Esophagus (tissue), 2 donors: ENCODE measurements around the gene GDF2. TPM values are rescaled to one million over a fixed set of nuclear protein-coding genes. Genes with fewer than 3 reads are reported as not detected.

Source experiments
- H3K27ac ChIP-seq, 2 donors: one replicate each; pipeline ENCODE4 v1.5.1; 2013; ENCODE audit warnings: low read depth in 2 of 2, mild to moderate bottlenecking in 2 of 2, inconsistent platforms in 1 of 2, low read length in 1 of 2, moderate library complexity in 1 of 2
- H3K27me3 ChIP-seq, 2 donors: one replicate each; pipeline ENCODE4 v1.6.1; 2013; ENCODE audit warnings: low read length in 2 of 2, control low read depth in 1 of 2, mild to moderate bottlenecking in 1 of 2; ENCODE audit not compliant: insufficient read depth in 2 of 2, control insufficient read depth in 1 of 2
- H3K36me3 ChIP-seq, 2 donors: one replicate each; pipeline ENCODE4 v1.6.1; 2013; ENCODE audit warnings: low read length in 1 of 2; ENCODE audit not compliant: control insufficient read depth in 2 of 2, insufficient read depth in 2 of 2
- H3K4me1 ChIP-seq, 2 donors: one replicate each; pipeline ENCODE4 v1.6.1; 2013; ENCODE audit warnings: low read length in 1 of 2; ENCODE audit not compliant: control insufficient read depth in 2 of 2, insufficient read depth in 2 of 2
- H3K4me3 ChIP-seq, 2 donors: one replicate each; pipeline ENCODE4 v1.5.1; 2013; ENCODE audit warnings: low read length in 2 of 2, mild to moderate bottlenecking in 2 of 2, low read depth in 1 of 2, moderate library complexity in 1 of 2
- H3K9me3 ChIP-seq, 2 donors: one replicate each; pipeline ENCODE4 v1.6.1; 2013; ENCODE audit warnings: mild to moderate bottlenecking in 2 of 2, low read depth in 1 of 2, low read length in 1 of 2, moderate library complexity in 1 of 2; ENCODE audit not compliant: control insufficient read depth in 2 of 2, insufficient read depth in 1 of 2
- WGBS, 2 donors: extraction: QIAGEN DNeasy Blood & Tissue Kit; methylation state at CpG; one replicate each; pipeline ENCODE4 v1.1.7; 2013; 5-methylcytosine and 5-hydroxymethylcytosine counted together
- polyA plus RNA-seq, 2 donors: library from polyadenylated mRNA; stranded (reverse); fragments of 200-250 nt; gene quantifications; one replicate each; pipeline ENCODE4 v1.2.3, GENCODE V29; 2013
- donor health status: healthy with polysubstance abuse.
- donor health status: Bipolar disorder and iron deficiency.

GDF2 gene
- polyA plus RNA-seq, 2 donors = not detected

DNA sequence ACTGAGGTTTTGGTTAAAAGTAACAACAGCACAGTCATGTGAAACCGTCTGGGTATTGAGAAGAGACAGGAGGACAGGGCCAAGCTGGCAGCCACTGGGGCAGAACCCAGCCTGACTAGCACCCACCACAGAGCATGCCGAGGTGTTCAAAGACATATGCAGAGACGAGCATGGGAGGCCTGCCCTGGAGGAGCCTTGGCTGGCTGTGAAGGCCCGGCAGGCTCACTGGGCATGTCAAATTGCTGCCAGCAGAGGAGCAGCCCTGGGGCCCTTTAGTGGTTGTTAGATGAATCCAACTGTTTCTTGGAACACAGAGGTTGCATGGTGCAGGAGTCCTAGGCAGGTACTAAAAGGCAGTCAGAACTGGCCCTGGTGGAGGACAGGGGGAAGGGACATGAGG is 5.0 kb upstream of the GDF2 start:
- H3K4me1 ChIP-seq = no peaks in the 10 kb centered on the region
- H3K27me3 ChIP-seq = no peaks in the 10 kb centered on the region
- no peak overlapping the region for H3K27ac ChIP-seq
- 55 to 69% methylated on average over 4 of the region's 4 CpGs for WGBS, 2 donors
- no peaks in the 10 kb centered on the region for H3K36me3 ChIP-seq
- no peak overlapping the region for H3K4me3 ChIP-seq
- H3K9me3 ChIP-seq = no peaks in the 10 kb centered on the region

DNA sequence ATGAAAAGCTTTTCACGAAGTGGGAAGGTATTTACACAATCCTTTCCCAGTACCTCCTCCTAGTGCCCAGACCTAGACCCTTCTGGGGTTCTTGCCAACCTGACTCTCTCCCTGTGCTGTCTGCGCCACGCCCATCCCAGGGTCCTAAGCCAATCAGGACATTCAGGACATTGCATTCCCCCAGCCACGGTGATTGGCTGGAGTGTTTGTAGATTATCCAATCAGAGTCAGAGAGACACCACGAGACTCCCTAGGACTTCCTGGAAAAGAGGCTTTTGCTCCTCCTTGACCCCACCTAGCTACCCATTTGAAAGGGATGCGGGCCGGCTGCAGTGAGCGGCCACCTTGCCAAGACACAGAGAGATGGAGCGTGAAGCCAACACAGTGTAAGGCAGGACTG is 3.5 kb upstream of the GDF2 start:
- Histone ChIP-seq H3K4me3 (no peak overlapping the region), H3K4me1 (no peaks in the 10 kb centered on the region), H3K36me3 (no peaks in the 10 kb centered on the region), H3K27me3 (no peaks in the 10 kb centered on the region), H3K27ac (no peak overlapping the region), H3K9me3 (no peaks in the 10 kb centered on the region)
- WGBS, 2 donors = 54 to 82% methylated on average over 9 of the region's 9 CpGs

DNA sequence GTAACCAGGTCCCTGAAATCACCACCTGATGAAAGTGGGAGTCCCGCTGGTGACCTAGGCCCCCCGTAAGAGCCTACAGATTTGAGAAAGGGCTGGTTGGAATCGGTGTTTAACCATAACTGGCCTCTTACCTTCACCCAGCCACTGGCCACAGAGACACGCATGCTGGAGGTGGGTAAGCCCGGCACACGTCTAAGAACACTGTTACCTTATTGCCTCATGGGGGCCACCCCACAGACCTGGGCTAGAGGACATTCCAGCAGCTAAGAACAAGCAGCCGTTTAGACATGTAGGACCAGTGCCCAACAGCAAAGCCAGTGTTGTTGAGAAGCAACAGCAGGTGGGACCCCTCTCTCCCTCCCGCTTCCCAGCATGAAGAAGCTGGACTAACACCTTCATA is 2.5 kb upstream of the GDF2 start:
- 89 to 94% methylated on average over 8 of the region's 8 CpGs for WGBS, 2 donors

DNA sequence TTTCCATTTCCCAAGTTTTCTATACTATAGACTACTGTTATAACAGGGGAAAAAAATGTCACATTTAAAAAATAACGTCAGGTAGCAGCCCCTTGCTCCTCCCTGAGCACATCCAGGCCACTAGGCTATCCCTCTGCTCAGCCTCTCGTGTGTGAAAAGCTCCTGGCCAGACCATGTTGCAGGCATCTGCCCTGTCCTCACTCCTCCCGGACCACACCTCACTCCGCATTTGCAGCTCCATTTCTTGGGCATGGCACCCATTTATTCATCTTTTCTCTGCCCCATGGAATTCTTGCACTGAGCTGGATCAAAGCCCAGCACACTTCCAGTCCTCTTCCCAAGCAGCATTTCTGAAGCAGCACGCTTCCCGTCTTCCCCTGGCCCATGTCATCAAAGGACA is 1.4 kb upstream of the GDF2 start:
- Histone ChIP-seq H3K27me3 (no peaks in the 10 kb centered on the region), H3K4me1 (no peaks in the 10 kb centered on the region), H3K4me3 (no peak overlapping the region), H3K9me3 (no peaks in the 10 kb centered on the region), H3K36me3 (no peaks in the 10 kb centered on the region), H3K27ac (no peak overlapping the region)
- 75 to 80% methylated on average over 6 of the region's 6 CpGs for WGBS, 2 donors

More for the DNA sequence above, 2.5 kb upstream of the GDF2 start:
- no peak overlapping the region for H3K4me3 ChIP-seq
- no peaks in the 10 kb centered on the region for H3K36me3 ChIP-seq
- H3K27me3 ChIP-seq = no peaks in the 10 kb centered on the region
- H3K4me1 ChIP-seq = no peaks in the 10 kb centered on the region
- H3K9me3 ChIP-seq = no peaks in the 10 kb centered on the region
- H3K27ac ChIP-seq = no peak overlapping the region

DNA sequence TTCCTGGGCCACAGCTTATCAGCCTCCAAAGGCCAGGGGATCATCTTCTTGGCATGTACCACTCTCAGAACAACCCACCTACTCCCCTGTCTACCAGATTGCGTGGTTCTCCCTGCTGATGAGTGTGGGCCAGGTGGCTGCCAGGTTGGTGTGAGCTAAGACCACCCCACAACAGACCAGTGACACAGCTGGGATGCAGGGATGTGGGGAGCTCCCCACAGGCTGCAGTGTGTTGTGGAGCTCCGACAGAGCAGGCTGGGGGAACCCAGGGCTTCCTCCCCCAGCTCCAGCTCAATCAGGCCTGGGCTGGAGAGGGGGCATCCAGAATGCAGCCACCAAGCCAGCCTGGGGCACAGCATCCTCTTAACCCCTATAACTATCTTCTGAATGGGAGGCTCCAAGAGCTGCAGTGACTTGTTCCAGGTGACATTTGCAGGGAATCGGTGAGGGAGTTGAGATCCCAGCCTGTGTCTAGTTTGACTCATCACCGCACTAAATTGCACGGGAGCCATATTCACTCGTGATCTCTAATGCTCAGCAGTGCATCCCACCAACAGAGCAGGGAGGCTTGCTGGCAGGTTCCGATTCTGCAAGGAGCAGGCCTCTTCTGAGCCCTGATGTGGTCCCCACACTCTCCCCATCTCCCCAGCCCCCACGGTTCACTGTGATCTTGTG is 596 bp upstream of the GDF2 start:
- H3K4me1 ChIP-seq = peaks cover 0 to 5% of the 10 kb centered on the region in 2 donors
- no peaks in the 10 kb centered on the region for H3K36me3 ChIP-seq
- H3K27me3 ChIP-seq = no peaks in the 10 kb centered on the region
- no peak overlapping the region for H3K4me3 ChIP-seq
- H3K9me3 ChIP-seq = no peaks in the 10 kb centered on the region
- H3K27ac ChIP-seq = no peak overlapping the region
- WGBS, 2 donors = 76 to 89% methylated on average over 8 of the region's 8 CpGs

DNA sequence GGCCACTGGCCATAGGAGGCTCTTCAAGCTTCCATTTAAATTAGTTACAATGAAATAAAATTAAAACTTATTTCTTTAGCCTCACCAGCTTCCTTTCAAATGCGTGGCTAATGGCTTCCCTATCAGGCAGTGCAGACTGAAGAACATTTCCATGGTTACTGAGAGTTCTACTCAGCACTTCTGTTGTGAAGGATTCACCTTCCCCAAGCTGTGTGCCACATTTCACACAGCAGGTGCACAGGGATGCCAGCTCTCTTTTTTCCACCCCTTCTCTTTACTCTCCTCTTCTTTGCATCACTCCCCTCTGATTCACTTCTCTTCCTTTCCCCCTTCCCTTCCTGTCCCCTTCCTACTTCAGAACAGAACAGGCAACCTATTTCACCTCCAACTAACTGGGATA is 833 bp downstream of the GDF2 start:
- 62 to 80% methylated on average over 1 of the region's 1 CpG for WGBS, 2 donors
- H3K27me3 ChIP-seq = no peaks in the 10 kb centered on the region
- H3K36me3 ChIP-seq = no peaks in the 10 kb centered on the region
- peaks cover 0 to 2% of the 10 kb centered on the region in 2 donors for H3K9me3 ChIP-seq
- H3K27ac ChIP-seq = no peak overlapping the region
- peaks cover 0 to 5% of the 10 kb centered on the region in 2 donors for H3K4me1 ChIP-seq
- H3K4me3 ChIP-seq = no peak overlapping the region

DNA sequence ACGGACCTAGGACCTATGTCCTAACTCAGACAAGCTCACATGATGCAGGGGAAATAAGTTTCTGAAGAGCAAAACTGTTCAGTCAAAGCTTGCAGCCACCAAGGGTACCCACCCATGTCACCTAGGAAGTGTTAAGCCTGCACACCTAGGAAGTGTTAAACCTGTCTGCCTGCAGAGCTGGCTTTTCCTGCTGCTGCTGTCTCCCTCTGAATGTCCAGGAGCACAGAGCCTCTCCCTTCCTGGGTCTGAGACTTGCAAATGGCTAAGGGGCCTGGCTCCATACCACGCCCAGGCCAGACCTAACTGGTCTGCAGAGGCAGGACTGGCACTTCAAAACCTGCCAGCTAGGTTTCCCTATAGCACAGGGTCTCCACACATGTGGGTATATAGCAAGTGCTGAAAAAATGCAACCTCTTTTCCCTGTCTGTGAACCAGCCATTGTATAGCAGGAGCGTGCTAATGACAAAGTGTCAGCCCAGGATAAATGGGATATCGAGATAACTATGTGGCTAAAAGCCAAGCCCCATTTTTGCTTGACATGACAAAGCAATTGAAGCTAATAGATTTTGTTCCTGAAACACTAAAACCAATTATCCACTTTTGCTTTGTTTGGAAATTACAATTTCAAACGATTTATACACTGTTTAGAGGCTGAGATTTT is 1.5 kb downstream of the GDF2 start:
- H3K4me1 ChIP-seq = peaks cover 0 to 5% of the 10 kb centered on the region in 2 donors
- no peak overlapping the region for H3K27ac ChIP-seq
- WGBS, 2 donors = 57 to 58% methylated on average over 5 of the region's 5 CpGs
- no peaks in the 10 kb centered on the region for H3K36me3 ChIP-seq
- H3K4me3 ChIP-seq = no peak overlapping the region
- no peaks in the 10 kb centered on the region for H3K27me3 ChIP-seq
- peaks cover 0 to 2% of the 10 kb centered on the region in 2 donors for H3K9me3 ChIP-seq

DNA sequence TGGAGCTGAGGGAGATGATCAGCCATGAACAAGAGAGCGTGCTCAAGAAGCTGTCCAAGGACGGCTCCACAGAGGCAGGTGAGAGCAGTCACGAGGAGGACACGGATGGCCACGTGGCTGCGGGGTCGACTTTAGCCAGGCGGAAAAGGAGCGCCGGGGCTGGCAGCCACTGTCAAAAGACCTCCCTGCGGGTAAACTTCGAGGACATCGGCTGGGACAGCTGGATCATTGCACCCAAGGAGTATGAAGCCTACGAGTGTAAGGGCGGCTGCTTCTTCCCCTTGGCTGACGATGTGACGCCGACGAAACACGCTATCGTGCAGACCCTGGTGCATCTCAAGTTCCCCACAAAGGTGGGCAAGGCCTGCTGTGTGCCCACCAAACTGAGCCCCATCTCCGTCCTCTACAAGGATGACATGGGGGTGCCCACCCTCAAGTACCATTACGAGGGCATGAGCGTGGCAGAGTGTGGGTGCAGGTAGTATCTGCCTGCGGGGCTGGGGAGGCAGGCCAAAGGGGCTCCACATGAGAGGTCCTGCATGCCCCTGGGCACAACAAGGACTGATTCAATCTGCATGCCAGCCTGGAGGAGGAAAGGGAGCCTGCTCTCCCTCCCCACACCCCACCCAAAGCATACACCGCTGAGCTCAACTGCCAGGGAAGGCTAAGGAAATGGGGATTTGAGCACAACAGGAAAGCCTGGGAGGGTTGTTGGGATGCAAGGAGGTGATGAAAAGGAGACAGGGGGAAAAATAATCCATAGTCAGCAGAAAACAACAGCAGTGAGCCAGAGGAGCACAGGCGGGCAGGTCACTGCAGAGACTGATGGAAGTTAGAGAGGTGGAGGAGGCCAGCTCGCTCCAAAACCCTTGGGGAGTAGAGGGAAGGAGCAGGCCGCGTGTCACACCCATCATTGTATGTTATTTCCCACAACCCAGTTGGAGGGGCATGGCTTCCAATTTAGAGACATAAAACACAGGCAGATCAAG is 3.3 kb downstream of the GDF2 start:
- Histone ChIP-seq H3K4me3 (no peak overlapping the region), H3K27ac (no peak overlapping the region)
- WGBS, 2 donors = 93 to 94% methylated on average over 30 of the region's 30 CpGs

DNA sequence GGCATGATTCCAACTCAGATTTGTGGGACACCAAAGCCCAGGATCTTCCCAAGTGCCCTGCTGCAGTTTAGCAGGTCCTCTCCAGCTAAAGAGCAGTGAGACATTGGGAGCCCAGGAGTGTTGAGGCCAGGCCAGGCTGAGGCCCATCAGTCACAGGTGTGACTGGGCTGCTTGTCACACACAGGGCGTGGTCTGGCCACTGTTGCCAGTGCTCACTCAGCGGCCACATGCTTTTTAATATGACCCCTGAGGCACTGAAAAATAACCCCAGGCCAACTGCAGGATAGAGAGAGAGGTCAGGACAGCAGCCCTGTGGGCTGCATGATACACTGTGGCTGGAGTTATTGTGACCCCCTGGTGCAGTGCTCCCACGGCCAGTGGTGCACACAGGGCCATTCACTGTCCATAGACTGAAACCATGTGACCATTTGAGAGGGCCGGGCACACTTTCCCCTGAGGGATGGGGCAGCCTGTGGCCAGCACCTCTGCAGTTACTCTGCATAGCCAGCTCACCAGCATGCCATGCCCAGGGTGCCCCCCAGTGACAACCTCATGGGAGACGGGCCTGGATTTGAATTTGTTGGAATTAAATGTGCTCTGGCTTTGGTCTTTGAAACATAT is 4.2 kb downstream of the GDF2 start:
- Histone ChIP-seq H3K27me3 (no peaks in the 10 kb centered on the region), H3K4me1 (peaks cover 0 to 5% of the 10 kb centered on the region in 2 donors), H3K27ac (no peak overlapping the region), H3K36me3 (no peaks in the 10 kb centered on the region), H3K4me3 (no peak overlapping the region), H3K9me3 (peaks cover 0 to 5% of the 10 kb centered on the region in 2 donors)
- WGBS, 2 donors = 64 to 73% methylated on average over 5 of the region's 5 CpGs

More for the DNA sequence above, 3.3 kb downstream of the GDF2 start:
- peaks cover 0 to 5% of the 10 kb centered on the region in 2 donors for H3K9me3 ChIP-seq
- no peaks in the 10 kb centered on the region for H3K36me3 ChIP-seq
- no peaks in the 10 kb centered on the region for H3K27me3 ChIP-seq
- H3K4me1 ChIP-seq = peaks cover 0 to 5% of the 10 kb centered on the region in 2 donors
